GM23338 (cell line): ENCODE results near the gene TNPO1. TPM values are rescaled to one million over a fixed set of nuclear protein-coding genes. Genes with fewer than 3 reads are reported as not detected.

Experiments
- ATAC-seq: fragments of 200-7000 bp; cut with Tn5 transposase; 3 replicates; pipeline ENCODE4 v1.9.1; 2020
- DNase-seq: peaks from one replicate; pipeline ENCODE4 v3.0.0-alpha.2; 2015; ENCODE audit warnings: low spot score
- H2AFZ ChIP-seq: fragments of 200-600 bp; sonication (generic); 2 replicates; pipeline ENCODE4 v1.8.0; 2016; ENCODE audit warnings: antibody characterized with exemption, mild to moderate bottlenecking, moderate library complexity
- H3F3A ChIP-seq: fragments of 200-600 bp; sonication (generic); replicated peaks from 2 replicates; pipeline ENCODE4 v1.8.0; 2017; ENCODE audit warnings: antibody characterized with exemption, mixed run types, low read depth
- H3K27ac ChIP-seq: fragments of 200-600 bp; sonication (generic); 2 replicates; pipeline ENCODE4 v1.6.1; 2016; ENCODE audit warnings: low read depth
- H3K27me3 ChIP-seq: fragments of 200-600 bp; sonication (generic); 2 replicates; pipeline ENCODE4 v1.8.0; 2016; ENCODE audit warnings: mild to moderate bottlenecking, mixed run types, moderate library complexity; ENCODE audit not compliant: insufficient read depth
- H3K36me3 ChIP-seq: fragments of 200-600 bp; sonication (generic); 2 replicates; pipeline ENCODE4 v1.8.0; 2016; ENCODE audit warnings: mild to moderate bottlenecking; ENCODE audit not compliant: insufficient read depth
- H3K4me1 ChIP-seq: fragments of 200-600 bp; sonication (generic); 2 replicates; pipeline ENCODE4 v1.8.0; 2016; ENCODE audit warnings: mild to moderate bottlenecking, moderate library complexity; ENCODE audit not compliant: insufficient read depth
- H3K4me2 ChIP-seq: fragments of 200-600 bp; sonication (generic); 2 replicates; pipeline ENCODE4 v1.7.1; 2017; ENCODE audit warnings: mixed run types
- H3K4me3 ChIP-seq: fragments of 200-600 bp; sonication (generic); 2 replicates; pipeline ENCODE4 v1.6.1; 2016; ENCODE audit warnings: mixed run types
- H3K79me2 ChIP-seq: fragments of 200-600 bp; sonication (generic); replicated peaks from 2 replicates; pipeline ENCODE4 v1.8.0; 2017; ENCODE audit warnings: mild to moderate bottlenecking; ENCODE audit not compliant: insufficient read depth
- H3K9me2 ChIP-seq: fragments of 200-600 bp; sonication (generic); 2 replicates; pipeline ENCODE4 v1.8.0; 2017; ENCODE audit not compliant: insufficient read depth
- H4K20me1 ChIP-seq: fragments of 200-600 bp; sonication (generic); replicated peaks from 2 replicates; pipeline ENCODE4 v1.8.0; 2017; ENCODE audit warnings: mild to moderate bottlenecking; ENCODE audit not compliant: insufficient read depth
- H3K27ac Mint-ChIP-seq: 2 replicates; pipeline ENCODE4 v1.8.0; 2020; ENCODE audit warnings: inconsistent platforms, mild to moderate bottlenecking, moderate library complexity, mixed read lengths
- H3K27me3 Mint-ChIP-seq: 3 replicates; pipeline ENCODE4 v1.8.0; 2022; ENCODE audit warnings: low read depth, mild to moderate bottlenecking, moderate library complexity, mixed read lengths, inconsistent platforms; ENCODE audit not compliant: insufficient read depth, poor library complexity
- H3K36me3 Mint-ChIP-seq: 3 replicates; pipeline ENCODE4 v1.8.0; 2021; ENCODE audit warnings: low read depth, mild to moderate bottlenecking, inconsistent platforms, moderate library complexity, mixed read lengths
- H3K4me1 Mint-ChIP-seq: 3 replicates; pipeline ENCODE4 v1.8.0; 2020; ENCODE audit warnings: mild to moderate bottlenecking, inconsistent platforms, mixed read lengths
- H3K4me3 Mint-ChIP-seq: 3 replicates; pipeline ENCODE4 v1.8.0; 2021; ENCODE audit warnings: moderate library complexity, mild to moderate bottlenecking, inconsistent platforms, mixed read lengths
- H3K9me3 Mint-ChIP-seq: 3 replicates; pipeline ENCODE4 v1.8.0; 2020; ENCODE audit warnings: moderate library complexity, mild to moderate bottlenecking, inconsistent platforms, mixed read lengths
- CREB1 ChIP-seq: fragments of 250-450 bp; sonication (Bioruptor Pico); IDR thresholded peaks from 2 replicates; pipeline ENCODE4 v1.5.0; 2020; ENCODE audit warnings: low read depth, mild to moderate bottlenecking, moderate library complexity
- EZH2 ChIP-seq: fragments of 200-600 bp; sonication (generic); IDR thresholded peaks from one replicate; pipeline ENCODE4 v1.8.0; 2017; ENCODE audit warnings: antibody characterized with exemption, mild to moderate bottlenecking, low read depth; ENCODE audit not compliant: unreplicated experiment
- EZH2phosphoT487 ChIP-seq: fragments of 200-600 bp; sonication (generic); IDR thresholded peaks from one replicate; pipeline ENCODE4 v1.8.1; 2018; ENCODE audit warnings: antibody characterized with exemption; ENCODE audit not compliant: unreplicated experiment
- JUNB ChIP-seq: IDR thresholded peaks from one replicate; pipeline ENCODE4 v1.6.1; 2016; ENCODE audit warnings: antibody characterized with exemption; ENCODE audit not compliant: unreplicated experiment
- NANOG ChIP-seq: IDR thresholded peaks from 2 replicates; pipeline ENCODE4 v1.6.1; 2016; ENCODE audit warnings: antibody characterized with exemption, borderline replicate concordance
- POLR2AphosphoS5 ChIP-seq: IDR thresholded peaks from 2 replicates; pipeline ENCODE4 v1.6.1; 2016; ENCODE audit warnings: antibody characterized with exemption, low read depth
- STAT1 ChIP-seq: IDR thresholded peaks from one replicate; pipeline ENCODE4 v1.6.1; 2016; ENCODE audit warnings: antibody characterized with exemption; ENCODE audit not compliant: unreplicated experiment
- ZNF114 ChIP-seq: fragments of 250-450 bp; sonication (Bioruptor Pico); IDR thresholded peaks from 2 replicates; pipeline ENCODE4 v1.5.0; 2020; ENCODE audit warnings: mild to moderate bottlenecking, moderate library complexity
- ZNF331 ChIP-seq: fragments of 250-450 bp; sonication (Bioruptor Pico); IDR thresholded peaks from 2 replicates; pipeline ENCODE4 v1.5.0; 2020; ENCODE audit warnings: low read depth, mild to moderate bottlenecking, moderate library complexity
- polyA plus RNA-seq: library from polyadenylated mRNA; unstranded; fragments of >200 nt; fragmentation: Nextera tagmentation; extraction: Ambion mirVana; gene quantifications from 2 replicates; pipeline ENCODE4 v1.2.1, GENCODE V29; 2016
- total RNA-seq: library from RNA; depleted of rRNA; stranded (reverse); fragments of >200 nt; shearing (Covaris generic); gene quantifications from 2 replicates; pipeline ENCODE4 v1.2.3, GENCODE V29; 2014
- TF ChIP-seq, protein P1 (sequence below): fragments of 250-450 bp; sonication (Bioruptor Pico); IDR thresholded peaks from 2 replicates; pipeline ENCODE4 v1.5.0; 2020; ENCODE audit warnings: mild to moderate bottlenecking, moderate library complexity
- TF ChIP-seq, protein P2 (sequence below): IDR thresholded peaks from one replicate; pipeline ENCODE4 v1.6.1; 2018; ENCODE audit warnings: antibody characterized with exemption; ENCODE audit not compliant: unreplicated experiment
- TF ChIP-seq, protein P3 (sequence below): IDR thresholded peaks from 2 replicates; pipeline ENCODE4 v1.6.1; 2016; ENCODE audit warnings: antibody characterized with exemption
- TF ChIP-seq, protein P4 (sequence below), 2 experiments: fragments of 200-600 bp in 1 of 2; sonication (generic) in 1 of 2; conservative IDR thresholded peaks; 2 replicates each; pipeline versions ENCODE4 v1.5.1 to v1.6.1; 2016 to 2017; ENCODE audit warnings: antibody characterized with exemption in 2 of 2, low read depth in 2 of 2, mild to moderate bottlenecking in 2 of 2, moderate library complexity in 1 of 2

TNPO1 gene
- total and polyA plus RNA-seq, 2 experiments from 2014 or later: 117 to 197 TPM

DNA sequence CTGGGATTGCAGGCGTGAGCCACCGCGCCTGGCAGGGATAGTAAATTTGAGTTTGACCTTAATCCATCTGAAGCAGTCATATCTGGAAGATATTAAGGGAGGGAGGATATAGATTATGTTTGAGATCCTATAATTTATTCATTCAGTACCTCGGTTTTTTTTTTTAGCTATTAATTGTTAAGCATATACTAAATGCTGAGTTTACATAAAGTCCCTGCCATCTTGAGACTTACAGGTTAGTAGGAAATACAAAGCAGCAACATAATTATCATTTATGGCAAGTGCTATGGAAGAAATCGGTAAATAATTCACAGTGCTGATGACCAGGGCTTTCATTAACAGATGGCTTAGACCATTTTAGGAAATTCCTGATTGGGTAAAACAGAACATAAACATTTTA is 72.9 kb downstream of the TNPO1 start:
- Histone ChIP-seq H3K27ac (no peak overlapping the region), H2AFZ (no peak overlapping the region), H3K9me2 (no peaks in the 10 kb centered on the region), H3K79me2 (peaks cover 24% of the 10 kb centered on the region), H3K4me2 (no peak overlapping the region), H3K36me3 (peaks cover 84% of the 10 kb centered on the region), H4K20me1 (peaks cover 2% of the 10 kb centered on the region; the same call in 1 of the 2 replicates), H3K27me3 (no peaks in the 10 kb centered on the region), H3F3A (no peaks in the 10 kb centered on the region), H3K4me3 (no peak overlapping the region), H3K4me1 (no peaks in the 10 kb centered on the region)
- DNase-seq (no peak), ATAC-seq (no peak)
- Mint-ChIP-seq H3K27ac (no peak overlapping the region), H3K4me1 (peaks cover 4% of the 10 kb centered on the region; the same call in 1 of the 3 replicates), H3K9me3 (no peaks in the 10 kb centered on the region), H3K4me3 (no peak overlapping the region), H3K36me3 (peaks cover 95% of the 10 kb centered on the region), H3K27me3 (peaks cover 3% of the 10 kb centered on the region)
- no peak for TF ChIP-seq CREB1 (CRISPR knock-in tag)
- TF ChIP-seq, protein P1, sequence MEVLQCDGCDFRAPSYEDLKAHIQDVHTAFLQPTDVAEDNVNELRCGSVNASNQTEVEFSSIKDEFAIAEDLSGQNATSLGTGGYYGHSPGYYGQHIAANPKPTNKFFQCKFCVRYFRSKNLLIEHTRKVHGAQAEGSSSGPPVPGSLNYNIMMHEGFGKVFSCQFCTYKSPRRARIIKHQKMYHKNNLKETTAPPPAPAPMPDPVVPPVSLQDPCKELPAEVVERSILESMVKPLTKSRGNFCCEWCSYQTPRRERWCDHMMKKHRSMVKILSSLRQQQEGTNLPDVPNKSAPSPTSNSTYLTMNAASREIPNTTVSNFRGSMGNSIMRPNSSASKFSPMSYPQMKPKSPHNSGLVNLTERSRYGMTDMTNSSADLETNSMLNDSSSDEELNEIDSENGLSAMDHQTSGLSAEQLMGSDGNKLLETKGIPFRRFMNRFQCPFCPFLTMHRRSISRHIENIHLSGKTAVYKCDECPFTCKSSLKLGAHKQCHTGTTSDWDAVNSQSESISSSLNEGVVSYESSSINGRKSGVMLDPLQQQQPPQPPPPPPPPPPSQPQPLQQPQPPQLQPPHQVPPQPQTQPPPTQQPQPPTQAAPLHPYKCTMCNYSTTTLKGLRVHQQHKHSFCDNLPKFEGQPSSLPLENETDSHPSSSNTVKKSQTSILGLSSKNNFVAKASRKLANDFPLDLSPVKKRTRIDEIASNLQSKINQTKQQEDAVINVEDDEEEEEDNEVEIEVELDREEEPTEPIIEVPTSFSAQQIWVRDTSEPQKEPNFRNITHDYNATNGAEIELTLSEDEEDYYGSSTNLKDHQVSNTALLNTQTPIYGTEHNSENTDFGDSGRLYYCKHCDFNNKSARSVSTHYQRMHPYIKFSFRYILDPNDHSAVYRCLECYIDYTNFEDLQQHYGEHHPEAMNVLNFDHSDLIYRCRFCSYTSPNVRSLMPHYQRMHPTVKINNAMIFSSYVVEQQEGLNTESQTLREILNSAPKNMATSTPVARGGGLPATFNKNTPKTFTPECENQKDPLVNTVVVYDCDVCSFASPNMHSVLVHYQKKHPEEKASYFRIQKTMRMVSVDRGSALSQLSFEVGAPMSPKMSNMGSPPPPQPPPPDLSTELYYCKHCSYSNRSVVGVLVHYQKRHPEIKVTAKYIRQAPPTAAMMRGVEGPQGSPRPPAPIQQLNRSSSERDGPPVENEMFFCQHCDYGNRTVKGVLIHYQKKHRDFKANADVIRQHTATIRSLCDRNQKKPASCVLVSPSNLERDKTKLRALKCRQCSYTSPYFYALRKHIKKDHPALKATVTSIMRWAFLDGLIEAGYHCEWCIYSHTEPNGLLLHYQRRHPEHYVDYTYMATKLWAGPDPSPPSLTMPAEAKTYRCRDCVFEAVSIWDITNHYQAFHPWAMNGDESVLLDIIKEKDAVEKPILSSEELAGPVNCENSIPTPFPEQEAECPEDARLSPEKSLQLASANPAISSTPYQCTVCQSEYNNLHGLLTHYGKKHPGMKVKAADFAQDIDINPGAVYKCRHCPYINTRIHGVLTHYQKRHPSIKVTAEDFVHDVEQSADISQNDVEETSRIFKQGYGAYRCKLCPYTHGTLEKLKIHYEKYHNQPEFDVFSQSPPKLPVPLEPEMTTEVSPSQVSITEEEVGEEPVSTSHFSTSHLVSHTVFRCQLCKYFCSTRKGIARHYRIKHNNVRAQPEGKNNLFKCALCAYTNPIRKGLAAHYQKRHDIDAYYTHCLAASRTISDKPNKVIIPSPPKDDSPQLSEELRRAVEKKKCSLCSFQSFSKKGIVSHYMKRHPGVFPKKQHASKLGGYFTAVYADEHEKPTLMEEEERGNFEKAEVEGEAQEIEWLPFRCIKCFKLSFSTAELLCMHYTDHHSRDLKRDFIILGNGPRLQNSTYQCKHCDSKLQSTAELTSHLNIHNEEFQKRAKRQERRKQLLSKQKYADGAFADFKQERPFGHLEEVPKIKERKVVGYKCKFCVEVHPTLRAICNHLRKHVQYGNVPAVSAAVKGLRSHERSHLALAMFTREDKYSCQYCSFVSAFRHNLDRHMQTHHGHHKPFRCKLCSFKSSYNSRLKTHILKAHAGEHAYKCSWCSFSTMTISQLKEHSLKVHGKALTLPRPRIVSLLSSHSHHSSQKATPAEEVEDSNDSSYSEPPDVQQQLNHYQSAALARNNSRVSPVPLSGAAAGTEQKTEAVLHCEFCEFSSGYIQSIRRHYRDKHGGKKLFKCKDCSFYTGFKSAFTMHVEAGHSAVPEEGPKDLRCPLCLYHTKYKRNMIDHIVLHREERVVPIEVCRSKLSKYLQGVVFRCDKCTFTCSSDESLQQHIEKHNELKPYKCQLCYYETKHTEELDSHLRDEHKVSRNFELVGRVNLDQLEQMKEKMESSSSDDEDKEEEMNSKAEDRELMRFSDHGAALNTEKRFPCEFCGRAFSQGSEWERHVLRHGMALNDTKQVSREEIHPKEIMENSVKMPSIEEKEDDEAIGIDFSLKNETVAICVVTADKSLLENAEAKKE (CRISPR knock-in tag): no peak
- TF ChIP-seq, protein P2, sequence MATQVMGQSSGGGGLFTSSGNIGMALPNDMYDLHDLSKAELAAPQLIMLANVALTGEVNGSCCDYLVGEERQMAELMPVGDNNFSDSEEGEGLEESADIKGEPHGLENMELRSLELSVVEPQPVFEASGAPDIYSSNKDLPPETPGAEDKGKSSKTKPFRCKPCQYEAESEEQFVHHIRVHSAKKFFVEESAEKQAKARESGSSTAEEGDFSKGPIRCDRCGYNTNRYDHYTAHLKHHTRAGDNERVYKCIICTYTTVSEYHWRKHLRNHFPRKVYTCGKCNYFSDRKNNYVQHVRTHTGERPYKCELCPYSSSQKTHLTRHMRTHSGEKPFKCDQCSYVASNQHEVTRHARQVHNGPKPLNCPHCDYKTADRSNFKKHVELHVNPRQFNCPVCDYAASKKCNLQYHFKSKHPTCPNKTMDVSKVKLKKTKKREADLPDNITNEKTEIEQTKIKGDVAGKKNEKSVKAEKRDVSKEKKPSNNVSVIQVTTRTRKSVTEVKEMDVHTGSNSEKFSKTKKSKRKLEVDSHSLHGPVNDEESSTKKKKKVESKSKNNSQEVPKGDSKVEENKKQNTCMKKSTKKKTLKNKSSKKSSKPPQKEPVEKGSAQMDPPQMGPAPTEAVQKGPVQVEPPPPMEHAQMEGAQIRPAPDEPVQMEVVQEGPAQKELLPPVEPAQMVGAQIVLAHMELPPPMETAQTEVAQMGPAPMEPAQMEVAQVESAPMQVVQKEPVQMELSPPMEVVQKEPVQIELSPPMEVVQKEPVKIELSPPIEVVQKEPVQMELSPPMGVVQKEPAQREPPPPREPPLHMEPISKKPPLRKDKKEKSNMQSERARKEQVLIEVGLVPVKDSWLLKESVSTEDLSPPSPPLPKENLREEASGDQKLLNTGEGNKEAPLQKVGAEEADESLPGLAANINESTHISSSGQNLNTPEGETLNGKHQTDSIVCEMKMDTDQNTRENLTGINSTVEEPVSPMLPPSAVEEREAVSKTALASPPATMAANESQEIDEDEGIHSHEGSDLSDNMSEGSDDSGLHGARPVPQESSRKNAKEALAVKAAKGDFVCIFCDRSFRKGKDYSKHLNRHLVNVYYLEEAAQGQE: no peak
- no peak for TF ChIP-seq NANOG
- no peak for TF ChIP-seq EZH2
- TF ChIP-seq, protein P3, sequence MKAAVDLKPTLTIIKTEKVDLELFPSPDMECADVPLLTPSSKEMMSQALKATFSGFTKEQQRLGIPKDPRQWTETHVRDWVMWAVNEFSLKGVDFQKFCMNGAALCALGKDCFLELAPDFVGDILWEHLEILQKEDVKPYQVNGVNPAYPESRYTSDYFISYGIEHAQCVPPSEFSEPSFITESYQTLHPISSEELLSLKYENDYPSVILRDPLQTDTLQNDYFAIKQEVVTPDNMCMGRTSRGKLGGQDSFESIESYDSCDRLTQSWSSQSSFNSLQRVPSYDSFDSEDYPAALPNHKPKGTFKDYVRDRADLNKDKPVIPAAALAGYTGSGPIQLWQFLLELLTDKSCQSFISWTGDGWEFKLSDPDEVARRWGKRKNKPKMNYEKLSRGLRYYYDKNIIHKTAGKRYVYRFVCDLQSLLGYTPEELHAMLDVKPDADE: no peak
- TF ChIP-seq ZNF114 (CRISPR knock-in tag): no peak
- TF ChIP-seq POLR2AphosphoS5: no peak
- no peak for TF ChIP-seq ZNF331 (CRISPR knock-in tag)
- no peak for TF ChIP-seq STAT1
- TF ChIP-seq EZH2phosphoT487: no peak
- TF ChIP-seq, protein P4, sequence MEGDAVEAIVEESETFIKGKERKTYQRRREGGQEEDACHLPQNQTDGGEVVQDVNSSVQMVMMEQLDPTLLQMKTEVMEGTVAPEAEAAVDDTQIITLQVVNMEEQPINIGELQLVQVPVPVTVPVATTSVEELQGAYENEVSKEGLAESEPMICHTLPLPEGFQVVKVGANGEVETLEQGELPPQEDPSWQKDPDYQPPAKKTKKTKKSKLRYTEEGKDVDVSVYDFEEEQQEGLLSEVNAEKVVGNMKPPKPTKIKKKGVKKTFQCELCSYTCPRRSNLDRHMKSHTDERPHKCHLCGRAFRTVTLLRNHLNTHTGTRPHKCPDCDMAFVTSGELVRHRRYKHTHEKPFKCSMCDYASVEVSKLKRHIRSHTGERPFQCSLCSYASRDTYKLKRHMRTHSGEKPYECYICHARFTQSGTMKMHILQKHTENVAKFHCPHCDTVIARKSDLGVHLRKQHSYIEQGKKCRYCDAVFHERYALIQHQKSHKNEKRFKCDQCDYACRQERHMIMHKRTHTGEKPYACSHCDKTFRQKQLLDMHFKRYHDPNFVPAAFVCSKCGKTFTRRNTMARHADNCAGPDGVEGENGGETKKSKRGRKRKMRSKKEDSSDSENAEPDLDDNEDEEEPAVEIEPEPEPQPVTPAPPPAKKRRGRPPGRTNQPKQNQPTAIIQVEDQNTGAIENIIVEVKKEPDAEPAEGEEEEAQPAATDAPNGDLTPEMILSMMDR (conservative IDR thresholded peaks at IDR 0.05; ENCODE audit: low read depth in 2 of 2): no peak
- TF ChIP-seq JUNB: no peak
